COR-L47 (cell line): ENCODE measurements around the gene SAMSN1.

ENCODE experiments used
- DNase-seq: peaks from one replicate; lab custom pipeline; 2025; lab: John Stamatoyannopoulos, UW

SAMSN1 gene

GRCh38 chr21:14484188-14485009 lies 61.7 kb downstream of the SAMSN1 start:
- no peak for DNase-seq

GRCh38 chr21:14483296-14483695 lies 62.8 kb downstream of the SAMSN1 start:
- DNase-seq, result no peak

- no peak for DNase-seq
Measured at GRCh38 chr21:14482165-14482564, 64.0 kb downstream of the SAMSN1 start.

- DNase-seq, result no peak
Measured at GRCh38 chr21:14480411-14481031, 65.6 kb downstream of the SAMSN1 start.

GRCh38 chr21:14479241-14479786 lies 66.8 kb downstream of the SAMSN1 start:
- DNase-seq, result no peak

- no peak for DNase-seq
Measured at GRCh38 chr21:14477841-14478240, 68.3 kb downstream of the SAMSN1 start.

GRCh38 chr21:14477133-14477532 lies 69.0 kb downstream of the SAMSN1 start:
- no peak for DNase-seq

- no peak for DNase-seq
Measured at GRCh38 chr21:14474995-14475394, 71.1 kb downstream of the SAMSN1 start.

- no peak for DNase-seq
Measured at GRCh38 chr21:14469641-14470040, 76.5 kb downstream of the SAMSN1 start.

- DNase-seq, result no peak
Measured at GRCh38 chr21:14466715-14467114, 79.4 kb downstream of the SAMSN1 start.

GRCh38 chr21:14457762-14458161 lies 88.4 kb downstream of the SAMSN1 start:
- no peak for DNase-seq

- DNase-seq, result no peak
Measured at GRCh38 chr21:14456911-14457310, 89.2 kb downstream of the SAMSN1 start.

- no peak for DNase-seq
Measured at GRCh38 chr21:14454016-14455009, 91.8 kb downstream of the SAMSN1 start.

GRCh38 chr21:14453339-14454015 lies 92.6 kb downstream of the SAMSN1 start:
- no peak for DNase-seq

- DNase-seq, result no peak
Measured at GRCh38 chr21:14452727-14453241, 93.3 kb downstream of the SAMSN1 start.

GRCh38 chr21:14452031-14452726 lies 93.9 kb downstream of the SAMSN1 start:
- no peak for DNase-seq

GRCh38 chr21:14451546-14451945 lies 94.6 kb downstream of the SAMSN1 start:
- DNase-seq, result no peak

- no peak for DNase-seq
Measured at GRCh38 chr21:14448784-14449183, 97.3 kb downstream of the SAMSN1 start.

GRCh38 chr21:14438211-14438610 lies 107.9 kb downstream of the SAMSN1 start:
- no peak for DNase-seq

- DNase-seq, result no peak
Measured at GRCh38 chr21:14435423-14435822, 110.7 kb downstream of the SAMSN1 start.
